Measurements from ENCODE around the gene GLIS1. TPM values are rescaled to one million over a fixed set of nuclear protein-coding genes. Genes with fewer than 3 reads are reported as not detected.

GLIS1 gene
- polyA plus RNA-seq, 1 donor (not counting 4 experiments of a cell fraction or from before 2014, with no cell fraction given): not detected

- no peak for TF ChIP-seq EZH2 (IDR thresholded peaks at IDR 0.05; ENCODE audit: low read length)
- TF ChIP-seq CTCF (optimal IDR thresholded peaks at IDR 0.05 in 1 of 3, IDR thresholded peaks at IDR 0.05 in 1 of 3, conservative IDR thresholded peaks at IDR 0.05 in 1 of 3; ENCODE audit: extremely low read depth in 1 of 3, insufficient read depth in 2 of 3, low read length in 3 of 3): peak in 2 of 3 experiments; percentile 28 to 59
- Histone ChIP-seq H3K9ac (ENCODE audit: control insufficient read depth, extremely low read depth, insufficient read depth, low read length) (no peak overlapping the region), H2AFZ (ENCODE audit: control insufficient read depth, low read length) (no peak overlapping the region), H3K4me3 (ENCODE audit: control insufficient read depth in 2 of 3, extremely low read depth in 1 of 3, insufficient read depth in 2 of 3, low read depth in 1 of 3, low read length in 3 of 3) (no peak overlapping the region), H3K27me3 (ENCODE audit: control insufficient read depth, extremely low read depth, insufficient read depth, low read length) (peaks cover 4% of the 10 kb centered on the region), H3K27ac (ENCODE audit: control insufficient read depth, insufficient read depth, low read length) (no peak overlapping the region), H3K36me3 (ENCODE audit: control insufficient read depth in 2 of 2, extremely low read depth in 1 of 2, insufficient read depth in 2 of 2, low read length in 2 of 2) (no peaks in the 10 kb centered on the region), H4K20me1 (ENCODE audit: control insufficient read depth, extremely low read depth, insufficient read depth, low read length) (peaks cover 2% of the 10 kb centered on the region), H3K9me3 (ENCODE audit: control insufficient read depth, low read depth, low read length) (no peaks in the 10 kb centered on the region), H3K4me2 (ENCODE audit: control insufficient read depth, extremely low read depth, insufficient read depth, low read depth, low read length) (no peak overlapping the region), H3K9me1 (ENCODE audit: control insufficient read depth, extremely low read depth, insufficient read depth, low read length) (no peaks in the 10 kb centered on the region), H3K79me2 (ENCODE audit: control insufficient read depth, insufficient read depth, low read length) (no peaks in the 10 kb centered on the region), H3K4me1 (ENCODE audit: control insufficient read depth, extremely low read depth, insufficient read depth, low read length) (no peaks in the 10 kb centered on the region)
- DNase-seq (ENCODE audit: low read depth, low spot score): no peak
- no peak for FAIRE-seq
- dilution Hi-C loops (cut with MboI; ENCODE audit: extremely low pct_ligation_motif_present, low sequenced_read_pairs): no loop called here
Measured at GRCh38 chr1:53541761-53542550, 197.0 kb downstream of the GLIS1 start.

GRCh38 chr1:53541263-53541625, 197.7 kb downstream of the GLIS1 start:
- dilution Hi-C loops (cut with MboI; ENCODE audit: extremely low pct_ligation_motif_present, low sequenced_read_pairs): no loop called here
- no peaks in the 10 kb centered on the region for H3K79me2 ChIP-seq (ENCODE audit: control insufficient read depth, insufficient read depth, low read length)
- H3K4me2 ChIP-seq (ENCODE audit: control insufficient read depth, extremely low read depth, insufficient read depth, low read depth, low read length): no peak overlapping the region
- TF ChIP-seq CTCF (optimal IDR thresholded peaks at IDR 0.05 in 1 of 3, IDR thresholded peaks at IDR 0.05 in 1 of 3, conservative IDR thresholded peaks at IDR 0.05 in 1 of 3; ENCODE audit: extremely low read depth in 1 of 3, insufficient read depth in 2 of 3, low read length in 3 of 3) (no peak), EZH2 (IDR thresholded peaks at IDR 0.05; ENCODE audit: low read length) (no peak)
- DNase-seq (ENCODE audit: low read depth, low spot score) (no peak), FAIRE-seq (no peak)
- H4K20me1 ChIP-seq (ENCODE audit: control insufficient read depth, extremely low read depth, insufficient read depth, low read length): peaks cover 2% of the 10 kb centered on the region
- H3K9me3 ChIP-seq (ENCODE audit: control insufficient read depth, low read depth, low read length): no peaks in the 10 kb centered on the region
- no peaks in the 10 kb centered on the region for H3K4me1 ChIP-seq (ENCODE audit: control insufficient read depth, extremely low read depth, insufficient read depth, low read length)
- no peak overlapping the region for H3K27ac ChIP-seq (ENCODE audit: control insufficient read depth, insufficient read depth, low read length)
- no peaks in the 10 kb centered on the region for H3K27me3 ChIP-seq (ENCODE audit: control insufficient read depth, extremely low read depth, insufficient read depth, low read length)
- no peaks in the 10 kb centered on the region for H3K9me1 ChIP-seq (ENCODE audit: control insufficient read depth, extremely low read depth, insufficient read depth, low read length)
- H3K9ac ChIP-seq (ENCODE audit: control insufficient read depth, extremely low read depth, insufficient read depth, low read length): no peak overlapping the region
- H3K36me3 ChIP-seq (ENCODE audit: control insufficient read depth in 2 of 2, extremely low read depth in 1 of 2, insufficient read depth in 2 of 2, low read length in 2 of 2): no peaks in the 10 kb centered on the region
- H2AFZ ChIP-seq (ENCODE audit: control insufficient read depth, low read length): no peak overlapping the region
- H3K4me3 ChIP-seq (ENCODE audit: control insufficient read depth in 2 of 3, extremely low read depth in 1 of 3, insufficient read depth in 2 of 3, low read depth in 1 of 3, low read length in 3 of 3): no peak overlapping the region

Data from keratinocyte (primary cell).